Retina (tissue), 1 donor: Measurements from ENCODE around the gene SNX11.
A peak's percentile ranks its signal among the peaks of the same experiment; 100 is the strongest.

Experiments used
- DNase-seq: peaks from one replicate; pipeline ENCODE4 v3.0.0-alpha.2; 2016

SNX11 gene

DNA sequence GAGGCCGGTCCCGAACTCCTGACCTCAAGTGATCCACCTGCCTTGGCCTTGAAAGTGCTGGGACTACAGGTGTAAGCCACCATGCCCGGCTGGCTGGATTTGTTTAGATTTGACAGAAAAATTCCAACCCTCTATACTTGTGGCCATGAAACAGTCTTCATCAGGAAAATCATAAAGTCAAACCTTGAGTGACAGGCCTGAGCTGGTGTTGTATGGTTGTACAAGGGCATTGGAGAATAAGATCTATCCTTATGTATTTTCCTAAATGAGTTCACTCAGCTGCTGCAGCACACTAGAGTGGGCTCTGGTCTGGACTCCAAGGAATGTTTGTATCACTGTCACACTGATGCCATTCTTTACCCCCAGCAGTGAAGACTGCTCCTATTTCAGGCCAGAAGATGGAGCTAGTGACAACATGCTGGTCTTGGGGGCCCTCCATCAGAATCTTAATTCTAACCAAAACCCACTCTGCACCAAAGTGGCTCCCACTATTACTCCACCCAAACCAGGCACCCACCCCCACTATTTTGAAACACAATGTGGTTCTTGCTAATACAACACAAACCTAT lies 27.4 kb downstream of the SNX11 start:
- DNase-seq: no peak

DNA sequence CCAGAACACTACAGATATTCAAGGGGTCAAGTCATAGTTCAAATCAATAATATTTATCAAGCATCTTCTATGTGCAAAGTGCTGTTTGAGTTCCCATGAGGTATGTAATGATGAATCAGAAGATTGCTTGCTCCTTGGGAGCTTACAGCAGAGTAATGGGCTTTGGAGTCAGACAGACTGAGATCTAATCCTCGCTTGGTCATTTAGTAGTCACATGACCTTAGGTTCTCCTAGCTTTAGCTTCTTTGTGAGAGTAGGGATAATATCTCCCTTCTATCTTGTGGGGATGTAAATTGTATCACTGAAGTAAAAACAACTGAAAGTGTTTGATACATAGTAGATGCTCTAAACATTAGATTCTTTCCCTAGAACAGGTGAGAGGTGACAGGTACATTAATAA lies 30.1 kb downstream of the SNX11 start:
- DNase-seq: no peak

DNA sequence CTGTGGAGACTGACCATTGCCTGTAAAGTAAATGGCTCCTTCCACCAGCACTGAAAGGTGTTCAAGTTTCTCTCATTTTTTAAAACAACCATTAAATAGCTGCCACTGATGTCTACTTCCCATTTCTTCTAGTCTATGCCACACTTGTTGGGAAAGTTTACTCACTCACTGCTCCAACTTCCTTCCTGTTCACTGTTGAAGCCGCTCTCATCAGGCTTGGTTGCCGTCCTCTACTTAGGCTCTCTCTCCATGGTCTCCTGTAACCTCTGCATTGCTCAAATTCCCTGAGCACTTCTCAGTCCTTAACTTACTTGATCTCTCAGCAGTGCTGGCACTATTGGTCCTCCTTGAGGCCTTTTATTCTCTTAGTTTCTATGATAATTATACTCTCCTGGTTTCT lies 32.4 kb downstream of the SNX11 start:
- no peak for DNase-seq

DNA sequence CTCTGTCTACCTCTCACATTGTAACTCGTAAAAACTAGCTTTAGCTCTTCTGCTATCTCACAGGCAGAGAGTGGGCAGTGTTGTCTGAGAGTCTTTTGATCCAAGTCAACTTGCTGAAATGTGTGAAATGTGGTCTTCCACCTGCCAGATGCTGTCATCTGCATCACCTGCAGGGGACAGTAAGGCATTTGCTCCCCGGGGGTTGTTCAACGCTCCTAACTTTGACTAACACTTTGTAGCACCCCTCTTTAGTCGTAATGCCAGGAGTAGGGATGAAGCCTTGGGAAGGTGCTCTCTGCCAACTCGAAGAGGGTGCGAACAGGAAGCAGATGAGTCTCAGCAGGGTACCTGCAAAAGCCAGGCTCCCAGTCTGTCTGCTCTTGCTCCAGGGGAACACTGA lies 36.1 kb downstream of the SNX11 start:
- DNase-seq: no peak

DNA sequence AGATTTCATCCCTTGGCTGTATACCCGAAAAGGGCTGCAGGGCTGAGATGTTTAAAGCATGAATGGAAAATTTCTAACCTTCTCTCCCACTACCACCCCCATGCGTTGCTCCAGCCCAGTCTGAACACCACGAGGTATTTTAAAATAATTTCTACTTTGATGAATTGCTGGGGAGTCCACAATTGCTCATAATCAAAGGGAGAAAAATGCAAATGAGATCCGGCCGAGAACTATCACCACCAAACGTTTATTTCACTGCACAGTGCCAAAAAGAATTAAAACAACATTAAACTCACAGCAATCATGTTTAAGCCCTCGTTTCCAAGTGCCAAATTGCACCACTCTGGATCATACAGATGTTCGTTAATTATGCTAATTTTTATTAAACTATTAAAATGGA lies 36.7 kb downstream of the SNX11 start:
- DNase-seq: no peak

DNA sequence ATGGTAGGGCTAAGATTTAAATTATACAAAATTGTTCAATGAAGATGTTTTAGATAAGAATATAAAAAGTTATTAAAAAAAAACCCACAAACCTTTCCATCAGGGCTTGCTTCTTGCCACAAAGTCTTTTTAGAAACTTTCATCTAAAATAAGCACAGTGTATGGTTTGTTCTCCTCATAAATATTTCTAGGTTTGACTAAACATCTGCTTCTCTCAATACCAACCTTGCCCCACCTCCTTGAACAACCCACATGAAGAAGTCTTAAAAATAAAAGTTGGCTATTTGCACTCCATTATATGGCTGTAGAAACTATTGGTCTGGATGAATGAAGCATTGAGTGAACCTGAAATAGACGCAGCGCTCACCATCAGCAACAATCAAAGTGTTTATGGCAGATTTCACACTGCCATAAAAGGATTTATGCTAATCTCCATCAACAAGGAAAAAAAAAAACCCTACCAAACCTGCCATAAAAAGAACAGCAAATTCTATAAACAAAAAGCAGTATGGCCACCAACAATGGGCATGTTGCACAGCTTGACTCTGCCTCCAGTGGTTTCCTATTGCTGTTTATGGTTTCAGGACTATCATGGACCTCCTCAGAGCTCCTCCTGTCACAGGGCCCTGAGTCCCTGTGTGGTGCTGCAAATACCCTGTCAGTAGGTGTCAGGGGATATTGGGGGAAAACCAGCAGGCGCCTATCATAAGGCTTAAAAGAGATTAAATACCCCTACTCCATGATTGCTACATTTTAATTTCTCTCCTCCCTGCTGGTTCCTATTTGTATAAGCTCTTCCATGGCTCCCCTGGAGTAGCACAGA lies 37.6 kb downstream of the SNX11 start:
- no peak for DNase-seq

DNA sequence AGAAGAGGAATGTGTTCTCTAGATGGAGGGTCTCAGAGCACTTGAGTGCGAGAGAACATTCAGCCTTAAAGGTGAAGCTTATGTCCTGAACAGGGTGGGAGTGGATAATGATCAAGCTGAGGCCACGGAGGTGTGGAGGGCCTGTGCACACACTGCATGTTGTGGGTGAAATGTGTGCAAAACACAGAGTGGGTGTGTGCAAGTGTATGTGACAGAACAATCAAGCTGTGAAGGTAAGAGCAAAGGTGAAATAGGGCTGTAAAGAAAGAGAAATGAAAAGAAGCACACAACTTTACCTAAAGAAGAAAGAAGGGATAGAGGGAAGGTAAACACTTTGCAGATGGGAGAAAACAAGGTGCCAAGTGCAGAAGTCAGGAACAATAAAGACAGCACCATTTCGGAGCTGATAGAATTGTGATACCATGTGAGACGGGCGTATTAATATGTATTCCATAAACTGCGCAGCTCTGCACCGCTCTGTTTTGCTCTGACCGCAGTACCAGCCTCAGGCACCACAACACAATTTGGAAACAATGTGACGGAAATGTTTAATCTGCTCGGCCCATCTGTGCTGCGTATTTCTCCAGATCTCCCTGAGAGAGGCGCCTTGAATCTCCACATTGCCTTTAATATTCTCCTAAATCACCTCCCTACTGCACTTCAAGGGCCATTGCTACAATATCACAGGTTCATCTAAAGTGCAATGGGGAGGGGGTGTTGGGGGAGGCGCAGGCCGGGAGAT lies 40.6 kb downstream of the SNX11 start:
- DNase-seq: no peak

DNA sequence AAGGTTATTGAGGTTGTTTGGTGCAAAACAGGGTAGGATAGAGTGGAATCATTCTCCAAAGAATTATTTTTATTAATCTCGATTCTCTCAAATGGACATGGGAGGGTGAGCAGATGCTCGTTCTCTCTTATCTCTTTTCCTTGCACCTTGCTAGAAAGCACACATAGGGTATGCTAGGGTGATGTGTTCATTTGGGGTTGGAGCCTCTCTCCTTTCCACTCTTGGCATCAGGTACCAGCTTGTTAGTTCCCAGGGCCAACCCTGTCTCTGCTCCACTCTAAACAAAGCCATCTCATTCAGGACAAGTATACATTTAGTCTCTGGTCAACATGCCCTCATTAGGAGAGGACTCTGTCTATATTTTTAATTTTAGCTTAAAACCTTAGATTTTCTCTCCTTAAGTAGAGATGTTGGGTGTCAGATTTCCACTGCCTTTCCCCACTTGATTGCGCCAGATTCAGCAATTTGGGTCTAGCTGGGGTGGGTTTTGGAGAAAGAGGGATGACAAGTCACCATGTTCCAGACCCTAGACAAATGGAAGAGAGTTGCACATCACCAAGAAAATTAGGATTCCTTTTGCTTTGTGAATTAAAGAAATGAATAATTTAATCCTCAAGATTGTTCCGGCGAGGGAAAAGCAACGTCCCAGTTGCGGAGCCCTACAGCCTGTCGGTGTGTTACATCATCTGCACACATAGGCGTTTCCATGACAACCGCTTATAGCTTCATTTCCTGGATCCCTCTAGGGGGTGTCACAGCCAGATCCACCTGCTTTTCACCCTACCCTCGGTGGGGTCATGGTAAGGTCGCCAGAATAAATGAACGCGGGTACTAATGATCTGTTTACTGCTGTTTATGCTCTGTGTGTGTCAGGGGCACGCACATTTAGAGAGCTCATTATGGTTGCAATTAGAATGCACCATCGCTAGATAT lies 41.6 kb downstream of the SNX11 start:
- peak; percentile 67 for DNase-seq

DNA sequence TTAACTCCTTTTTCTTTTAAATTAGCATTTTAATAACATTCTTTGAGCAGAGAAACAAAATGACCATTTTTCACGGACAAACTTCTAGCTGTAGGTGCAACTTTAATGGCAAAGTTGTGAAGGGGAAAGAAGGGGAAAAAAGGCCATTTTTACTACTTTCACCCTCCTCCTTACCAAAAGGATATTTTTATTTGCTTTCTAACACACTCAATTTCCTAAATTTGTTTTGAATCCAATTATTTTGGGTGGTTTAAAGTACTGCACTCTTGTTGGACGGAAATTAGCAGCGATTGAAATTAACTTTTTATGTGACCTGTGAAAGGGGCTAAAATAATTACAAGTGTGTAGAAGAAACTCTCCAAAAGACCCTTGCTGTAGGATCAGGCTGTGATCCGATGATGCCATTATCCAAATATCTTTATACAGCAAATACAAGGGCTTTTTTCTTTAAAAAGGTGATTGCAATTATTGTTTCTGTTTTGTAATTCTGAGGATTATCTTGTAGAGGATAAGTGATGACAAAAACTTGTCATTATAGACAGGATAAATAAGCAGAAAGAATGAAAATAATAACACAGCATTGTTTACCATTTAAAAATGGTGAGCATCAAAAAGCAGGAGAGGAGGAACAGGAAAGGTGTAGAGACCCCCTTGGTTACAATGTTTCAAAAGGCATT lies 42.4 kb downstream of the SNX11 start:
- no peak for DNase-seq

- DNase-seq: peak; percentile 30
These were observed 43.0 kb downstream of the SNX11 start for GRCh38 chr17:48150597-48151001.

GRCh38 chr17:48151220-48151619 lies 43.7 kb downstream of the SNX11 start:
- DNase-seq: no peak

- no peak for DNase-seq
These were observed 44.7 kb downstream of the SNX11 start for GRCh38 chr17:48152289-48152688.

DNA sequence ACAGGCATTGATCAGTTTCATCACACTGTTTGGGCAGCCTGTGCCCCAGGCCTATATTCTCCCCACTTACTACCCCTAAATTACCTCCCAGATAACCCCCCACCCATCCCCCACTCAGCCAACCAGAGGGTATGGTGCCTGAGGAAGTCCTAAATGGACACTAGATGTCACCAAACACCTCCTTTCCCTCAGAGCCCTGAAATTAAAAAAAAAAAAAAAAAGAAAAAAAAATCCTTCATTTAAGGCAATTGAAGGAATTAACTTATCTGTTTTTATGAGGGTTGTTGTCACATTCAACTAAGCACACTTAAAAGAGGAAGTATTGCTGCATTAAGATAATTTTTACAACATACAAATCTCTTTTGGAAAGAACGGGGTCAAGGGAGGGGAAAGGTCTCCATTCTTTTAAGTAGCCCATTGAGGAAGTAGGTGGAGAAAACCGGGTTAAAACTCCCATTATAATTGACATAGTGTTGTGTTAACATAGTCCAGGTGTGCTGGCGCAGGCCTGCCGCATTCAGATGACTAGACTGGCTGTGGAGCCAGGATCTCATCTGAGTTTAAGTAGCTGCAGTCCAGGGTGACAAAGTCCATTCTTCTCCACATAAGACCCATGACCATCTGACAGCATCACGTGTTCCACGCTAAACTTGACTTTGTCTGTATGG lies 46.3 kb downstream of the SNX11 start:
- DNase-seq: peak; percentile 51

DNA sequence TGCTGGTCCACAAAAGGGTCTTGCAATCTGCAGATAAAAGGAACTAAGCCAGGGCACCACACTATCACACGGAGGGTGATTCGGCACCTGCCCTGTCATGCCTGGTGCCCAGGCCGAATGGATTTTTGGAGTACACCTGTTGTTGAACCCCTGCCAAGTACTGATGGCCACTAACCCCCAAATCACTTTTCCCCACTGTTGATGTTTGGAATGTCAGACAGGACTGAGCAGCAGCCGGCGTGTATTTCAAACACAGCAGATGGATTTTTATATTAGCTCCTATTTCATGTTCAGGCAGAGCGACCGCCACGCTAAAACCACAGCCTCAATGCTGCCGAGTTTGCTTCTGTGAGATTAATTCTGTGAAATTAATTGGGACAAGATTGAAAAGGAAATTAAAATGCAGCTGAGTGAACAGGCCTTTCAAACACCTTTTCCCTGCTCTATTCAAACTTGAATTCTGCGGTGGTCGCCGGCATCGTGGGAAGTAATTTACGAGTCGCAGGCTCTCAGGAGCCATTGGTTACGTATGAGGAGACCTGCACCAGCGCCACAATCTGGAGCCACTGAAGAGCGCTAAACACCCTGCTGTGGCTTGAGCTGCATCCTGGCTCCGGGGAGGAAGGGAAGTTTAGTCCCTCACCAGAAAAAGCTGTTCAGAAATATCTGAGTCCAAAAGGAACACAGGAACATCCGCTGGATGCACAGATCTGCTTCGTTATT lies 48.5 kb downstream of the SNX11 start:
- peak; percentile 51 for DNase-seq

- DNase-seq: no peak
These were observed 51.7 kb downstream of the SNX11 start for GRCh38 chr17:48159232-48159631.

- DNase-seq: no peak
These were observed 52.9 kb downstream of the SNX11 start for GRCh38 chr17:48160177-48161081.

- DNase-seq: no peak
These were observed 53.8 kb downstream of the SNX11 start for GRCh38 chr17:48161127-48161905.

DNA sequence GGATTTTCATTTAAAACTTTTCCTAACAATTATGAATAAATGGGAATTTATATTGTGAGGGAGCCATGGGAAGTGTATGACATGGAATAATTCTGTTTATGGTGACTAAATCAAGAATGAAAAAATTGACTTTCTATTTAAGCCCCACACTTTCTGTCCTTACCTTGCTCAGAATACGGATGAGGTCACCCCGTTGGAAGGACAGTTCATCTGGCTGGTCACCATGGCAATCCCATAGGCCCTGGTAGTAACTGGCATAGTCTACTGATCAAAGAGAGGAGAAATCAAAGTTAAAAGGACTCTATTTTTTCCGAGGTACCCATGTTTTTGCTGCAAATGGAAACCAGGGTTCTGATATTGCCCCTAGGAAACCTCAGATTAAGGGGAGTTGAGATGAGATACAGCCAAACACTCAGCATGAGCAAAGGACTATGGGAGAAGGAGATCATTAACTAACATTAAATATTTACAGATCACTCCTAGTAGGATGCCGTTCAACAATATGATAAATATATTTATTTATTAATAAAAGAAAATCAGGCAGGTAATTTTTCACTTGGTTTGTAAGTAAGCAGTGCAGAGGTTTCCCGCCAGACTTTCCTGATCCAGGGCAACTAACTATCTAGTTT lies 54.9 kb downstream of the SNX11 start:
- no peak for DNase-seq
